CD4-positive, alpha-beta T cell treated with Interleukin-17A for 1 hour (primary cell): ENCODE measurements around the gene FZD10.

Source experiments
- DNase-seq: peaks from one replicate; pipeline ENCODE4 v3.0.0-alpha.2; 2020

Gene FZD10

DNA sequence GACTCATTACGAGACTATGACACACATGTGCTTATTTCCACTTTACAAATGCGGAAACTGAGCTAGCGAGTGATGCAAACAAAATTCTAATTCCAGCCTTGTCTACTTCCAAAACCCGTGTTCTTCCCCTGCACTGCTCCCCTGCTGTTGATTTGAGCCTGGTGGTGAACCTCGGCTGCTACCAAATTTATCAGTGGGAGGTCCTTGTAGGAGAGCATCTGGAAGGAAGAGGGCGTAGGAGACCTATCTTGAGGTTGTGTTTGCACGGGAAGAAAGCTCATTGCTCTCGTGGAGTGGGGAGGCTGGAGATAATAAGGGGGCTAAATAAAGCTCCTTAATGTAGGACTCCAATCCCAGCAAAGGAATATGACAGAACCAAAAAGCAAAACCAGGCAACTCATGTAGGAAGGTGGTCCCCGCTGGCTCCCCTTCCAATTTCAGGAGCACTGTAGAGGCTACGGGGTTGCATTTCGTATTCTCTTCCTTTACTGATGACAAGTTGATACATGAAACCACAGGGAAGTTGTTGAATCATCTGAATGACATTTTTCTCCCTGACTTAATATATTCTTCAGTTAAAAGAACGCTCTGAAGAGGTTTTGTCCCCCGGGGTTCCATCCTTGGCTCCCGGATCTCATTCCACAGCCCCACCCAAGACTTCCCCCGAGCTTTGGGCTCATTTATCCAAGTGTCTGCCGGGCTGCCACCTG, 52.6 kb downstream of the FZD10 start:
- DNase-seq, result no peak
